ENCODE measurements around the gene ARGLU1.

- TF ChIP-seq POLR2AphosphoS5 (IDR thresholded peaks at IDR 0.05; ENCODE audit: borderline replicate concordance, low read depth, low read length), result no peak
- TF ChIP-seq EZH2 (IDR thresholded peaks at IDR 0.05), result no peak
Measured at GRCh38 chr13:106499113-106499512, 68.8 kb downstream of the ARGLU1 start.

Data from SK-N-MC (cell line).